Peyer's patch (tissue), 4 donors: ENCODE data around the gene TBCD.

Experiments used
- CTCF ChIP-seq, 6 experiments: fragments of 450-650 bp in 4 of 6; fragments of 200-600 bp in 2 of 6; sonication (generic) in 1 of 6; IDR thresholded peaks; one replicate each; pipeline ENCODE4 v1.5.1; 2017 to 2019; ENCODE audit warnings: antibody characterized with exemption in 6 of 6, mild to moderate bottlenecking in 3 of 6, moderate library complexity in 1 of 6
- POLR2A ChIP-seq, 2 donors: fragments of 450-650 bp; IDR thresholded peaks; one replicate each; pipeline ENCODE4 v1.5.1; 2017; ENCODE audit warnings: antibody characterized with exemption in 2 of 2, mild to moderate bottlenecking in 2 of 2, moderate library complexity in 2 of 2

GRCh38 chr17:82981141-82981730 lies 229.4 kb downstream of the TBCD start:
- no peak for TF ChIP-seq CTCF (IDR thresholded peaks at IDR 0.05)
- no peak for TF ChIP-seq POLR2A (IDR thresholded peaks at IDR 0.05)
